ENCODE measurements around the gene SMC2. TPM values are rescaled to one million over a fixed set of nuclear protein-coding genes. Genes with fewer than 3 reads are reported as not detected.

Gene SMC2
- total and polyA plus RNA-seq, 2 of the 13 experiments (the other 11 are each of a cell fraction or from before 2014, with no cell fraction given) = 5.6 to 36.7 TPM

DNA sequence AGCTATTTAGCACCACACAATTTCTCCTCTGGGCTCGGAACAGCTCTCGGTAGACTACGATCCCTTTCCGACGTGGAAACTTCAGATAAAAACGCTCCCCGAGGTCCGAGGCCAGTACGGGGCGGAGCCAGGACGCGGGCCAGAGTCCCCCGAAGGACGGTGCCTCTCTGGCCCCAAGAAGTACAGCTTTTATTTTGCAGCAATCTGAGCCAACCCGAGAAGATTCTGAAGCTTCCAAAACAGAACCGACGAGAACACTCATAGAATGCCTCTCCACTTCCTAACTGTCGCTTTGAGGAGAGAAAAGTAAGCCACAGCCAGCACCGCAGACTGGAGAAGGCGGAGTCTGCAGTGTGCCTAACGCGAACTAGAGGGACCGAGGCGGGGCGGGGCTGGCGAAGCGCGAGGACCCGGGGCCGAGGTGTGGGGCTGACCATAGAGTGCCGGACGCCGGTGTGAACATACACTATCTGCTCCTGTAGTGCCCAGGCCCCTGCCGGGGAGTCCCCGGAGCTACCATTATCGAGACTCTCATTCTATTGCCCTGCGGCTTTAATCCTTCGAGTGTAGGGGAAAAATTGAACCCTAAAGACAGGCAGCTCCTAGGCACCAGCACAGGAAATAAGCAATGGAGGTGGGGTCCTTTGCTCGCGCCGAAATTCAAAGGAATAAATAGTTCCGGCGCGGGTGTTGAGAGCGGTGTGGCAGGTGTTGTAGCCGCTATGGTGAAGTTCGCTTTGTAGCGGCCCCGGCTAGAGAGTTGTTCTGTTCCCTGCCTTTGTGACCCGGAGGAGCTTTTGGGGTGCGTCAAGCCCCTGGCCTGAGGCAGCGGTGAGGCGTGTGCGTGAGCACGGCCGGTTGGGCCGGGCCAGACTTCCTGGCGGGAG lies at the start of gene SMC2 (continued):
- TF ChIP-seq, protein P1, sequence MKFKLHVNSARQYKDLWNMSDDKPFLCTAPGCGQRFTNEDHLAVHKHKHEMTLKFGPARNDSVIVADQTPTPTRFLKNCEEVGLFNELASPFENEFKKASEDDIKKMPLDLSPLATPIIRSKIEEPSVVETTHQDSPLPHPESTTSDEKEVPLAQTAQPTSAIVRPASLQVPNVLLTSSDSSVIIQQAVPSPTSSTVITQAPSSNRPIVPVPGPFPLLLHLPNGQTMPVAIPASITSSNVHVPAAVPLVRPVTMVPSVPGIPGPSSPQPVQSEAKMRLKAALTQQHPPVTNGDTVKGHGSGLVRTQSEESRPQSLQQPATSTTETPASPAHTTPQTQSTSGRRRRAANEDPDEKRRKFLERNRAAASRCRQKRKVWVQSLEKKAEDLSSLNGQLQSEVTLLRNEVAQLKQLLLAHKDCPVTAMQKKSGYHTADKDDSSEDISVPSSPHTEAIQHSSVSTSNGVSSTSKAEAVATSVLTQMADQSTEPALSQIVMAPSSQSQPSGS (CRISPR knock-in tag; IDR thresholded peaks at IDR 0.05) = peak; percentile 18; the same call in 1 of the 2 replicates
- TF ChIP-seq SAP130 (CRISPR knock-in tag; IDR thresholded peaks at IDR 0.05; ENCODE audit: low read depth) = peak; percentile 98
- no peak for TF ChIP-seq MAFF (IDR thresholded peaks at IDR 0.05; ENCODE audit: low read depth, low read length)
- TF ChIP-seq, protein P2, sequence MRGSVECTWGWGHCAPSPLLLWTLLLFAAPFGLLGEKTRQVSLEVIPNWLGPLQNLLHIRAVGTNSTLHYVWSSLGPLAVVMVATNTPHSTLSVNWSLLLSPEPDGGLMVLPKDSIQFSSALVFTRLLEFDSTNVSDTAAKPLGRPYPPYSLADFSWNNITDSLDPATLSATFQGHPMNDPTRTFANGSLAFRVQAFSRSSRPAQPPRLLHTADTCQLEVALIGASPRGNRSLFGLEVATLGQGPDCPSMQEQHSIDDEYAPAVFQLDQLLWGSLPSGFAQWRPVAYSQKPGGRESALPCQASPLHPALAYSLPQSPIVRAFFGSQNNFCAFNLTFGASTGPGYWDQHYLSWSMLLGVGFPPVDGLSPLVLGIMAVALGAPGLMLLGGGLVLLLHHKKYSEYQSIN (CRISPR knock-in tag; IDR thresholded peaks at IDR 0.05; ENCODE audit: borderline replicate concordance) = no peak
- TF ChIP-seq ERF (CRISPR knock-in tag; IDR thresholded peaks at IDR 0.05) = peak; percentile 61
- no peak for TF ChIP-seq NFRKB (IDR thresholded peaks at IDR 0.05)
- 0 out of 2 replicates have a peak, but pooled peaks have one; percentile 23 for TF ChIP-seq ZNF383 (CRISPR knock-in tag; IDR thresholded peaks at IDR 0.05; ENCODE audit: borderline replicate concordance)
- no peak for TF ChIP-seq ZNF792 (CRISPR knock-in tag; IDR thresholded peaks at IDR 0.05)
- TF ChIP-seq ZNF552 (CRISPR knock-in tag; IDR thresholded peaks at IDR 0.05; ENCODE audit: borderline replicate concordance) = no peak
- TF ChIP-seq PHF8 (CRISPR knock-in tag; IDR thresholded peaks at IDR 0.05) = peak; percentile 94
- no peak for TF ChIP-seq SKI (IDR thresholded peaks at IDR 0.05; ENCODE audit: partially characterized antibody)
- TF ChIP-seq CBX5 (CRISPR knock-in tag; IDR thresholded peaks at IDR 0.05; ENCODE audit: borderline replicate concordance) = 0 out of 2 replicates have a peak, but pooled peaks have one; percentile 45
- TF ChIP-seq HHEX (CRISPR knock-in tag; IDR thresholded peaks at IDR 0.05) = no peak
- 0 out of 2 replicates have a peak, but pooled peaks have one; percentile 10 for TF ChIP-seq HMG20A (CRISPR knock-in tag; IDR thresholded peaks at IDR 0.05; ENCODE audit: borderline replicate concordance)
- no peak for TF ChIP-seq HNRNPK (IDR thresholded peaks at IDR 0.05; ENCODE audit: low read depth, low read length, poor library complexity, severe bottlenecking)
- TF ChIP-seq ZNF816 (CRISPR knock-in tag; IDR thresholded peaks at IDR 0.05; ENCODE audit: borderline replicate concordance) = 0 out of 2 replicates have a peak, but pooled peaks have one; percentile 45
- TF ChIP-seq, protein P3, sequence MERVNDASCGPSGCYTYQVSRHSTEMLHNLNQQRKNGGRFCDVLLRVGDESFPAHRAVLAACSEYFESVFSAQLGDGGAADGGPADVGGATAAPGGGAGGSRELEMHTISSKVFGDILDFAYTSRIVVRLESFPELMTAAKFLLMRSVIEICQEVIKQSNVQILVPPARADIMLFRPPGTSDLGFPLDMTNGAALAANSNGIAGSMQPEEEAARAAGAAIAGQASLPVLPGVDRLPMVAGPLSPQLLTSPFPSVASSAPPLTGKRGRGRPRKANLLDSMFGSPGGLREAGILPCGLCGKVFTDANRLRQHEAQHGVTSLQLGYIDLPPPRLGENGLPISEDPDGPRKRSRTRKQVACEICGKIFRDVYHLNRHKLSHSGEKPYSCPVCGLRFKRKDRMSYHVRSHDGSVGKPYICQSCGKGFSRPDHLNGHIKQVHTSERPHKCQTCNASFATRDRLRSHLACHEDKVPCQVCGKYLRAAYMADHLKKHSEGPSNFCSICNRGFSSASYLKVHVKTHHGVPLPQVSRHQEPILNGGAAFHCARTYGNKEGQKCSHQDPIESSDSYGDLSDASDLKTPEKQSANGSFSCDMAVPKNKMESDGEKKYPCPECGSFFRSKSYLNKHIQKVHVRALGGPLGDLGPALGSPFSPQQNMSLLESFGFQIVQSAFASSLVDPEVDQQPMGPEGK (CRISPR knock-in tag; IDR thresholded peaks at IDR 0.05) = no peak
- TF ChIP-seq, protein P4, sequence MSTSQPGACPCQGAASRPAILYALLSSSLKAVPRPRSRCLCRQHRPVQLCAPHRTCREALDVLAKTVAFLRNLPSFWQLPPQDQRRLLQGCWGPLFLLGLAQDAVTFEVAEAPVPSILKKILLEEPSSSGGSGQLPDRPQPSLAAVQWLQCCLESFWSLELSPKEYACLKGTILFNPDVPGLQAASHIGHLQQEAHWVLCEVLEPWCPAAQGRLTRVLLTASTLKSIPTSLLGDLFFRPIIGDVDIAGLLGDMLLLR (CRISPR knock-in tag; IDR thresholded peaks at IDR 0.05) = peak; percentile 73; the same call in 1 of the 2 replicates
- no peak for TF ChIP-seq ZSCAN20 (CRISPR knock-in tag; IDR thresholded peaks at IDR 0.05; ENCODE audit: borderline replicate concordance)
- TF ChIP-seq ZNF12 (CRISPR knock-in tag; IDR thresholded peaks at IDR 0.05) = no peak
- no peak; the same call in 1 of the 2 replicates for TF ChIP-seq EEA1 (CRISPR knock-in tag; IDR thresholded peaks at IDR 0.05; ENCODE audit: borderline replicate concordance)
- TF ChIP-seq RFXAP (CRISPR knock-in tag; IDR thresholded peaks at IDR 0.05; ENCODE audit: borderline replicate concordance) = no peak; the same call in 1 of the 2 replicates
- peak; percentile 71; the same call in 1 of the 2 replicates for TF ChIP-seq HOXA5 (CRISPR knock-in tag; IDR thresholded peaks at IDR 0.05)
- TF ChIP-seq, protein P5, sequence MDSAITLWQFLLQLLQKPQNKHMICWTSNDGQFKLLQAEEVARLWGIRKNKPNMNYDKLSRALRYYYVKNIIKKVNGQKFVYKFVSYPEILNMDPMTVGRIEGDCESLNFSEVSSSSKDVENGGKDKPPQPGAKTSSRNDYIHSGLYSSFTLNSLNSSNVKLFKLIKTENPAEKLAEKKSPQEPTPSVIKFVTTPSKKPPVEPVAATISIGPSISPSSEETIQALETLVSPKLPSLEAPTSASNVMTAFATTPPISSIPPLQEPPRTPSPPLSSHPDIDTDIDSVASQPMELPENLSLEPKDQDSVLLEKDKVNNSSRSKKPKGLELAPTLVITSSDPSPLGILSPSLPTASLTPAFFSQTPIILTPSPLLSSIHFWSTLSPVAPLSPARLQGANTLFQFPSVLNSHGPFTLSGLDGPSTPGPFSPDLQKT (CRISPR knock-in tag; IDR thresholded peaks at IDR 0.05; ENCODE audit: borderline replicate concordance) = no peak

All from HepG2 (cell line).